ENCODE results near the gene VRK1.

DNA sequence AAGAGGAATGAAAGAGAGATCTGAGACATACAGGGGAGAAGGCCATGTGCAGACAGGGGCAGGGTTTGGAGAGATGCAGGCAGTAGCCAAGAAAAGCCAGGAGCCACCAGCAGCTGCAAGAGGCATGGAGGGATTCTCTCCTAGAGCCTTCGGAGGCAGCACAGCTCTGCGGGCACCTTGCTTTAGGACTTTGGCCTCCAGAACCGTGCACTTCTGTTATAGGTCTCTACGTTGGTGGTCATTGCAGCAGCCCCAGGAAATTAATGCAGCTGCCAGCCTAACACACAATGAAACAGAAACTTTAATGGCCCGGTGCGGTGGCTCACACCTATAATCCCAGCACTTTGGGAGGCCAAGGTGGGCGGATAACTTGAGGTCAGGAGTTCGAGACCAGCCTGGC lies 14.7 kb upstream of the VRK1 start:
- TF ChIP-seq, protein P1, sequence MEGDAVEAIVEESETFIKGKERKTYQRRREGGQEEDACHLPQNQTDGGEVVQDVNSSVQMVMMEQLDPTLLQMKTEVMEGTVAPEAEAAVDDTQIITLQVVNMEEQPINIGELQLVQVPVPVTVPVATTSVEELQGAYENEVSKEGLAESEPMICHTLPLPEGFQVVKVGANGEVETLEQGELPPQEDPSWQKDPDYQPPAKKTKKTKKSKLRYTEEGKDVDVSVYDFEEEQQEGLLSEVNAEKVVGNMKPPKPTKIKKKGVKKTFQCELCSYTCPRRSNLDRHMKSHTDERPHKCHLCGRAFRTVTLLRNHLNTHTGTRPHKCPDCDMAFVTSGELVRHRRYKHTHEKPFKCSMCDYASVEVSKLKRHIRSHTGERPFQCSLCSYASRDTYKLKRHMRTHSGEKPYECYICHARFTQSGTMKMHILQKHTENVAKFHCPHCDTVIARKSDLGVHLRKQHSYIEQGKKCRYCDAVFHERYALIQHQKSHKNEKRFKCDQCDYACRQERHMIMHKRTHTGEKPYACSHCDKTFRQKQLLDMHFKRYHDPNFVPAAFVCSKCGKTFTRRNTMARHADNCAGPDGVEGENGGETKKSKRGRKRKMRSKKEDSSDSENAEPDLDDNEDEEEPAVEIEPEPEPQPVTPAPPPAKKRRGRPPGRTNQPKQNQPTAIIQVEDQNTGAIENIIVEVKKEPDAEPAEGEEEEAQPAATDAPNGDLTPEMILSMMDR (IDR thresholded peaks at IDR 0.05): no peak
- TF ChIP-seq EP300 (IDR thresholded peaks at IDR 0.05; ENCODE audit: low read depth): no peak
- no peak for TF ChIP-seq POLR2A (IDR thresholded peaks at IDR 0.05)

Data from transverse colon (tissue), 3 donors.